Measurements from ENCODE around the gene MMP10. TPM values are rescaled to one million over a fixed set of nuclear protein-coding genes. Genes with fewer than 3 reads are reported as not detected.
"Not testable (repeated sequence)": the region's sequence is repeated elsewhere in the genome, so short reads cannot be mapped to it uniquely, and the experiment has no call there.

Gene MMP10
- polyA plus RNA-seq, 3 donors from 2014 or later, result not detected

- not testable (repeated sequence) for H3K27me3 Mint-ChIP-seq (ENCODE audit: low read depth in 3 of 3); H3K27ac Mint-ChIP-seq; H3K36me3 Mint-ChIP-seq; H3K9me3 Mint-ChIP-seq; H3K4me3 Mint-ChIP-seq; DNase-seq; H3K4me1 Mint-ChIP-seq
These were observed 49.5 kb downstream of the MMP10 start for GRCh38 chr11:102730944-102731343.

GRCh38 chr11:102729849-102730815 lies 50.3 kb downstream of the MMP10 start:
- no peak for DNase-seq
- Mint-ChIP-seq H3K27ac (no peak overlapping the region), H3K9me3 (peaks cover 0 to 8% (median 0%) of the 10 kb centered on the region in 6 donors), H3K36me3 (peaks cover 0 to 3% (median 0%) of the 10 kb centered on the region in 3 donors), H3K4me3 (no peak overlapping the region), H3K4me1 (no peaks in the 10 kb centered on the region), H3K27me3 (ENCODE audit: low read depth in 3 of 3) (peaks cover 0 to 2% (median 0%) of the 10 kb centered on the region in 3 donors)

- Mint-ChIP-seq H3K4me1 (no peaks in the 10 kb centered on the region), H3K4me3 (no peak overlapping the region), H3K36me3 (peaks cover 0 to 3% (median 0%) of the 10 kb centered on the region in 3 donors), H3K27me3 (ENCODE audit: low read depth in 3 of 3) (peaks cover 0 to 2% (median 1%) of the 10 kb centered on the region in 3 donors), H3K27ac (no peak overlapping the region), H3K9me3 (peaks cover 0 to 8% (median 0%) of the 10 kb centered on the region in 6 donors)
- no peak for DNase-seq
These were observed 52.5 kb downstream of the MMP10 start for GRCh38 chr11:102727890-102728289.

GRCh38 chr11:102724904-102725500 lies 55.4 kb downstream of the MMP10 start, which contains the start of gene MMP8:
Gene MMP8 (minus strand): TSS chr11:102724954. CDS start chr11:102724855, 99 bp downstream.
- peaks cover 0 to 2% (median 1%) of the 10 kb centered on the region in 3 donors for H3K27me3 Mint-ChIP-seq (ENCODE audit: low read depth in 3 of 3)
- peaks cover 0 to 8% (median 0%) of the 10 kb centered on the region in 6 donors for H3K9me3 Mint-ChIP-seq

GRCh38 chr11:102722821-102723220 lies 57.6 kb downstream of the MMP10 start:
- H3K36me3 Mint-ChIP-seq, result no peaks in the 10 kb centered on the region
- H3K27me3 Mint-ChIP-seq (ENCODE audit: low read depth in 3 of 3), result peaks cover 0 to 2% (median 1%) of the 10 kb centered on the region in 3 donors
- no peak overlapping the region for H3K4me3 Mint-ChIP-seq
- no peak overlapping the region for H3K27ac Mint-ChIP-seq
- DNase-seq, result no peak
- peaks cover 0 to 2% (median 0%) of the 10 kb centered on the region in 6 donors for H3K9me3 Mint-ChIP-seq
- no peaks in the 10 kb centered on the region for H3K4me1 Mint-ChIP-seq

More at GRCh38 chr11:102724904-102725500, 55.4 kb downstream of the MMP10 start, which contains the start of gene MMP8:
- DNase-seq, result no peak
- Mint-ChIP-seq H3K27ac (no peak within 1 kb of the TSS), H3K4me3 (no peak within 1 kb of the TSS), H3K36me3 (no peaks in the 10 kb centered on the region), H3K4me1 (no peaks in the 10 kb centered on the region)

Other genes with a start within 250 kb of the MMP10 start
- not detected for gene MMP7, start 249.9 kb downstream of the MMP10 start, polyA plus RNA-seq
- not detected for gene MMP20, start 155.3 kb downstream of the MMP10 start, polyA plus RNA-seq
- gene MMP27, start 74.9 kb downstream of the MMP10 start, polyA plus RNA-seq, result not detected
- gene MMP8, start 55.7 kb downstream of the MMP10 start, polyA plus RNA-seq, result not detected
- gene MMP1, start 17.5 kb upstream of the MMP10 start, polyA plus RNA-seq, result not detected
- gene MMP3, start 63.0 kb upstream of the MMP10 start, polyA plus RNA-seq, result not detected
- gene MMP12, start 94.4 kb upstream of the MMP10 start, polyA plus RNA-seq, result not detected
- not detected for gene MMP13, start 175.1 kb upstream of the MMP10 start, polyA plus RNA-seq

All from immature natural killer cell (primary cell).